Measurements from ENCODE around the gene M6PR.
"Not testable (repeated sequence)": the region's sequence is repeated elsewhere in the genome, so short reads cannot be mapped to it uniquely, and the experiment has no call there.

M6PR gene

DNA sequence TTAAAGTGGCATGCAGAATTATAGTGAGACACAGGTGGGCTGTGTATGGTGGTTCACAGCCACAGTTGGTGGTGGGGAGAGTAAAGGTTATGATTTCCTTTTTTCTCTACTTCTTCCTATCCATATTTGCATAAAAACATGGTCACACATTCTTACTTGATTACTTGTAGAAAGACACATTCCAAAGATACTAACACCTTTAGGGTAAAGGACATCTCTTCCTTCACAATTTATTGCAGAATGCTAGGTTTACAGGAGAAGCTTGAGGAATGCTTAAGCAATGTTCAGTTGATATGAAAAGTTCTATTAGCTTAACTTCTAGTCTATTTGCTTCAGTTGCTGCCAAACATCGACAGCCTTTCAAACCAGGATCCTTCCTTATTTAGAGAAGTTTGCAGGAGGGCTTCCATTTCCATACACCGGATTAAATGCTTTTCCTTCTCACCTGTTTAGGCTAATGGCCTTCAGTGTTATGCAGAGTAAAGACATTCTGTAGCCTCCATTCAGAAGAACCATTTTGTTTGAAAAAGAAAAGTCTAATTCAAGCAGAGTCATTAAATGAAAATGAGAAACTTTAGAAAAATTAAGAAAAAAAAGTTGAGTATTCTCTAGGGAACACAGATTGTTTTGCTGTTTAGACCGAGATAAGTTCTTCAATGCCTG is 37.7 kb downstream of the M6PR start:
- no peak for DNase-seq
- H3K36me3 Mint-ChIP-seq (ENCODE audit: low read depth) = no peaks in the 10 kb centered on the region
- H3K4me3 Mint-ChIP-seq = no peak overlapping the region
- H3K9me3 Mint-ChIP-seq = no peaks in the 10 kb centered on the region
- H3K27ac Mint-ChIP-seq = no peak overlapping the region
- no peaks in the 10 kb centered on the region for H3K27me3 Mint-ChIP-seq
- peaks cover 14% of the 10 kb centered on the region for H3K4me1 Mint-ChIP-seq (ENCODE audit: low read depth)

DNA sequence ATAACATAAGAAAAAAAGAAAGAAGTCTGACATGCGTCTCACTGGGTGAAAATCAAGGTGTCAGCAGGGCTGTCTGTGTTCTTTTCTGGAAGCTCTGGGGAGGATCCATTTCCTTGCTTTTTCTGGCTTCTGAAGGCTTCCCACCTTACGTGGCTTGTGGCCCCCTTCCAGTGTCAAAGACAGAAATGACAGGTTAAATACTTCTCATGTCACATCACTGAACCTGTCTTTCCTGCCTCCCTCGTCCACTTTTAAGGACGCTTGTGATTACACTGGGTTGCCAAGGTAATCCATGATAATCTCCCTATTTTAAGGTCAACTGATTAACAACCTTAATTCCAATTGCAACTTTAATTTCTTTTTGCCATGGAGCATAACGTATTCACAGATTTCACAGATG is 39.7 kb downstream of the M6PR start:
- DNase-seq = no peak
- Mint-ChIP-seq H3K27ac (no peak overlapping the region), H3K4me3 (no peak overlapping the region), H3K36me3 (ENCODE audit: low read depth) (no peaks in the 10 kb centered on the region), H3K9me3 (no peaks in the 10 kb centered on the region), H3K4me1 (ENCODE audit: low read depth) (peaks cover 14% of the 10 kb centered on the region), H3K27me3 (no peaks in the 10 kb centered on the region)

DNA sequence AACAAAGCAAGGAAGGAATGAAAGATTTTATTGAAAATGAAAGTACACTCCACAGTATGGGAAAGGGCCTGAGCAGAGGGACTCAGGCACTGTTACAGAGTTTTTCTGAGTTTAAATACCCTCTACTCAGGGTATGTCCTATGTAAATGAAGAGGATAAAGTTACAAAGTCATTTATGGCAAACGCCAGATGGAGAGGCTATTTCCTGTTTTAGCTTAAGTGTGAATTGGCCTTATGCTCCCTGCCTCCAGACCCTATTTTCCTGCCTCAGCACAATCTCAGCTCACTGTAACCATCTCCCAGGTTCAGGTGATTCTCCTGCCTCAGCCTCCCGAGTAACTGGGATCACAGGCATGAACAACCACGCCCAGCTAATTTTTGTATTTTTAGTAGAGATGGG is 41.9 kb downstream of the M6PR start:
- H3K27ac Mint-ChIP-seq = no peak overlapping the region
- no peaks in the 10 kb centered on the region for H3K9me3 Mint-ChIP-seq
- no peaks in the 10 kb centered on the region for H3K4me1 Mint-ChIP-seq (ENCODE audit: low read depth)
- H3K36me3 Mint-ChIP-seq (ENCODE audit: low read depth) = no peaks in the 10 kb centered on the region
- no peak overlapping the region for H3K4me3 Mint-ChIP-seq
- no peaks in the 10 kb centered on the region for H3K27me3 Mint-ChIP-seq
- no peak for DNase-seq

DNA sequence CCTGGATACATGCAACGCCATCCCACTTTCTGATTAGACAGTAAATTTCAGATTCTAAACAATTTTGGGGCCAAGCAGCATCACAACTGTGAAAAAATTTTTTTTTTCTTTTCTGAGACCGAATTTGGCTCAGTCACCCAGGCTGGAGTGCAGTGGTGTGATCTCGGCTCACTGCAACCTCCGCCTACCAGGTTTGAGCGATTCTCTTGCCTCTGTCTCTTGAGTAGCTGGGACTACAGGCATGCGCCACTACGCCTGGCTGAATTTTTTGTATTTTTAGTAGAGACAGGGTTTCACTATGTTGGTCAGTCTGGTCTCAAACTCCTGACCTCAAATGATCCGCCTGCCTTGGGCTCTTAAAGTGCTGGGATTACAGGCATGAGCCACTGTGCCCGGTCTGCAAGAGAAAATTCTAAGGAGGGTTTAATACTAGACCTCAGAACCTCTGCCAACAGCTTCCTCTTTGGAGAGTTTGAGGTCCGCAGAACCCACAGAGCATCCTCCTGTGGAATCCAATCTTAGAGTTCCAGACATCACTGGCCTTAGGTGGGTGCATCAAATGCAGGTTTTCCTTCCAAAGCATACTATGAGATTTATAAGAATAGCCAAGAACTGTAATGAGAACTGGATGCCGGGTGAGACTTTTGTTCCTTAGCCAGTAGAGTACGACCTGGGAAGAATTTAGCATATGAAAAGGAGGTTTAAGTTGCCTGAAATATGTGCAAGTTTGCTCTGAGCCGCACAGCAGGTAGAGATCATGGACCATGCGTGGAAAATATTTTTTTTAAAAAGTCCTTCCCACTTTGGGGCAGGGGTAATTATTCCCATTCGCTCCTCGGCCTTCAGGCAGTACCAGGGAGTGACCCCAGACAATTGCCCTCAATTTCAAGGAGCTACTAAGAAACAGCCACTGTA is 42.9 kb downstream of the M6PR start:
- Mint-ChIP-seq H3K4me1 (ENCODE audit: low read depth) (no peaks in the 10 kb centered on the region), H3K9me3 (no peaks in the 10 kb centered on the region), H3K36me3 (ENCODE audit: low read depth) (no peaks in the 10 kb centered on the region), H3K27me3 (no peaks in the 10 kb centered on the region), H3K4me3 (no peak overlapping the region), H3K27ac (no peak overlapping the region)
- DNase-seq = no peak

DNA sequence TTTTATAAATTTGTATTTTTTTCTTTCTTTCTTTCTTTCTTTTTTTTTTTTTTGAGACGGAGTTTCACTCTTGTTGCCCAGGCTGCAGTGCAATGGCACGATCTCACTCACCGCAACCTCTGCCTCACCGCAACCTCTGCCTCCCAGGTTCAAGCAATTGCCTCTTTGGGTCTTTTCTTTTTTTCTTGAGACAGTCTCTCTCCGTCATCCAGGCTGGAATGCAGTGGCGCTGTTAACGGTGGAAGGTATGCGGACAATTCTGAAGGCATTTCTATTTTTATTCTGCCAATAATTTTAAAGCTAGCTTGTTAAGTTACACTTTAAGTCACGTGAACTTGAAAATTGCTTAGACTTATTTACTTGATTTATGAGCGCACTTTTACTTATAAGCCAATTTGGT is 43.9 kb downstream of the M6PR start:
- Mint-ChIP-seq H3K27ac (no peak overlapping the region), H3K36me3 (ENCODE audit: low read depth) (no peaks in the 10 kb centered on the region), H3K4me3 (no peak overlapping the region), H3K9me3 (no peaks in the 10 kb centered on the region), H3K4me1 (ENCODE audit: low read depth) (no peaks in the 10 kb centered on the region), H3K27me3 (no peaks in the 10 kb centered on the region)
- no peak for DNase-seq

DNA sequence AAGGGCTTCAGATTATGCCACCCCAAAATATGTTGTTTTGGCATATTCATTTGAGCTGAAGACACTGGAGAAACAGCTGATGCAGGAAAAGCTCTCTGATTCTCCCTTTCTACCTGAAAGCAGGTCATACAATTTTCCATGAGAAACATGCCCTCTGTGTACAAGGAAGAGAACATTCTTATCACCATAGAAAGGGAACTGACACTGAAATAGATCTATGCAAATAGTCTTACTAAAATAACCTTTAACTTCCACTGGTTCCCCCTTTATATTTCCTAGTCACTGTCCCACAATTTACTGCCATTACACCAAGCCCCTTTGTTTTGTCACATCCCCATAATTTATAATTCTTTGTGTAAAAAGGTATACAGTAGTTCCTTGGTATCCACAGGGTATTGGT is 44.8 kb downstream of the M6PR start:
- no peaks in the 10 kb centered on the region for H3K27me3 Mint-ChIP-seq
- H3K4me1 Mint-ChIP-seq (ENCODE audit: low read depth) = no peaks in the 10 kb centered on the region
- no peak overlapping the region for H3K4me3 Mint-ChIP-seq
- DNase-seq = no peak
- no peak overlapping the region for H3K27ac Mint-ChIP-seq
- no peaks in the 10 kb centered on the region for H3K9me3 Mint-ChIP-seq
- H3K36me3 Mint-ChIP-seq (ENCODE audit: low read depth) = no peaks in the 10 kb centered on the region

DNA sequence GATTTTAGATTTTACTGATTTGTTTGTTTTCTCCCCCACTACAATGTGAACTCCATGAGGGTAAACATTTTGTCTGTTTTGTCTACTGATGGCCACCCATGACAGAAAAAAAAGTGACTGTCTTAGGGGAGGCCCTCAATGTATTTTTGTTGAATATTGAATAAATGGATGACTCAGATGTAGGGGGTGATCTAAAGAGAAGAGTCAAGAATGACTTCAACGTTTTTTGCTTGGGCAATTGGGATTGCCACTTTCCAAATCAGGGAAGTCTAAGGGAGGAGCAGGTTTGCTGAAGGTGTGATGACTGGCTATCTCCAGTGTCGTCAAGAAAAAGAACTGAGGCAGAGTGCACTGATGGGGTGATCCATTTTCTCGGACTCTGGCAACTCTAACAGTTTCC is 45.8 kb downstream of the M6PR start:
- no peak overlapping the region for H3K27ac Mint-ChIP-seq
- H3K9me3 Mint-ChIP-seq = no peaks in the 10 kb centered on the region
- no peak overlapping the region for H3K4me3 Mint-ChIP-seq
- no peak for DNase-seq
- H3K4me1 Mint-ChIP-seq (ENCODE audit: low read depth) = no peaks in the 10 kb centered on the region
- H3K27me3 Mint-ChIP-seq = no peaks in the 10 kb centered on the region
- H3K36me3 Mint-ChIP-seq (ENCODE audit: low read depth) = no peaks in the 10 kb centered on the region

DNA sequence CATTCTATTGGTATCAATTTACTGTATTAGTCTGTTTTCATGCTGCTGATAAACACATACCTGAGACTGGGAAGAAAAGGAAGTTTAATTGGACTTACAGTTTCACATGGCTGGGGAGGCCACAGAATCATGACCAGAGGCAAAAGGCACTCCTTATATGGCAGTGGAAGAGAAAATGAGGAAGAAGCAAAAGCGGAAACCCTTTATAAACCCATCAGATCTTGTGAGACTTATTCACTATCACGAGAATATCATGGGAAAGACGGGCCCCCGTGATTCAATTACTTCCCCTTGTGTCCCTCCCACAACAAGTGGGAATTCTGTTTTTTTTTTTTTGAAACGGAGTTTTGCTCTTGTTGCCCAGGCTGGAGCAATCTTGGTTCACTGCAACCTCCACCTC is 46.7 kb downstream of the M6PR start:
- H3K27ac Mint-ChIP-seq; H3K4me3 Mint-ChIP-seq; H3K27me3 Mint-ChIP-seq; DNase-seq; H3K4me1 Mint-ChIP-seq (ENCODE audit: low read depth); H3K9me3 Mint-ChIP-seq; H3K36me3 Mint-ChIP-seq (ENCODE audit: low read depth): not testable (repeated sequence)

DNA sequence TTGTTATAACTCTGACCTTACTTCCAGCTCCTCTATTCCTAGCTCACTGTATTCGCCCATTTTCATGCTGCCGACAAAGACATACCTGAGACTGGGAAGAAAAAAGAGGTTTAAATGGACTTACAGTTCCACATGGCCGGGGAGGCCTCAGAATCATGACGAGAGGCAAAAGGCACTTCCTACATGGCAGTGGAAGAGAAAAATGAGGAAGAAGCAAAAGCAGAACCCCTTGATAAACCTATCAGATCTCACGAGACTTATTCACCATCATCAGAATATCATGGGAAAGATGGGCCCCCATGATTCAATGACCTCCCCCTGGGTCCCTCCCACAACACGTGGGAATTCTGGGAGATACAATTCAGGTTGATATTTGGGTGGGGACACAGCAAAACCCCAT is 49.6 kb downstream of the M6PR start:
- no peak for DNase-seq
- no peaks in the 10 kb centered on the region for H3K4me1 Mint-ChIP-seq (ENCODE audit: low read depth)
- H3K9me3 Mint-ChIP-seq = no peaks in the 10 kb centered on the region
- no peaks in the 10 kb centered on the region for H3K36me3 Mint-ChIP-seq (ENCODE audit: low read depth)
- no peak overlapping the region for H3K4me3 Mint-ChIP-seq
- no peaks in the 10 kb centered on the region for H3K27me3 Mint-ChIP-seq
- no peak overlapping the region for H3K27ac Mint-ChIP-seq

DNA sequence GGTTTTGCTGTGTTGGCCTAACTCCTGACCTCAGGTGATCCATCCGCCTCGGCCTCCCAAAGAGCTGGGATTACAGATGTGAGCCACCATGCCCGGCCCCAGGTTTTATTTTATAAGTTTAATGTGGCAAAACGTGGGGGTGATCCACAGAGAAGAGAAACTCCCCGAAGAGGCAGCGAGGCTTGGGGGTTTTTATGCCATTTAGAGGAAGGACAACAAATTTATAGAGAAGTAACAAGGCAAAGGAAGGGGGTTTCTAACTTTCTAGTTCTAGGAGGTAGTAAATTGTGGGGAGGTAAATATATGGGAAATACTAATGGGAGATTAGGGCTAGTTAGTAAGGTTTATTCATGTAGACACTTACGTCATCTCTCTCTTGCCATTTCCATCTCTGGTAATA is 52.4 kb downstream of the M6PR start:
- no peaks in the 10 kb centered on the region for H3K36me3 Mint-ChIP-seq (ENCODE audit: low read depth)
- no peak overlapping the region for H3K27ac Mint-ChIP-seq
- peaks cover 3% of the 10 kb centered on the region for H3K4me1 Mint-ChIP-seq (ENCODE audit: low read depth)
- H3K27me3 Mint-ChIP-seq = no peaks in the 10 kb centered on the region
- no peaks in the 10 kb centered on the region for H3K9me3 Mint-ChIP-seq
- no peak overlapping the region for H3K4me3 Mint-ChIP-seq
- no peak for DNase-seq

DNA sequence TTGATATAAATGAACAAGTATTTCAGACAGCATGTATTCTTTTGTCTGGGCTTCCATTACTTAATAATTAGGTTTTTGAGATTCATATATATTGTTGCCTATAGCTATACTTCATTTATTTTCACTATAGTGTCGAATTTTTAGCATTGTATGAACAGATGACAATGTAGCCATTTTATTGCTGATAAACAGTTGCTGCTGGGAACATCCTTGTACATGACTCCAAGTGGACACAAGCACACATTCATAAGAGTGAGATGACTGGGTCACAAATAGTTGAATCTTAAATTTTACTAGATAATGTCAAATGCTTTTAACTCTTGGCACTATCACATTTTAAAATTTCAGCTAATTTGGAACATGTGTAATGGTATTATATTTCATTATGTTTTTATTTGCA is 54.5 kb downstream of the M6PR start:
- Mint-ChIP-seq H3K4me3 (no peak overlapping the region), H3K4me1 (ENCODE audit: low read depth) (peaks cover 7% of the 10 kb centered on the region), H3K27ac (no peak overlapping the region), H3K9me3 (no peaks in the 10 kb centered on the region), H3K36me3 (ENCODE audit: low read depth) (no peaks in the 10 kb centered on the region), H3K27me3 (no peaks in the 10 kb centered on the region)
- DNase-seq = no peak

DNA sequence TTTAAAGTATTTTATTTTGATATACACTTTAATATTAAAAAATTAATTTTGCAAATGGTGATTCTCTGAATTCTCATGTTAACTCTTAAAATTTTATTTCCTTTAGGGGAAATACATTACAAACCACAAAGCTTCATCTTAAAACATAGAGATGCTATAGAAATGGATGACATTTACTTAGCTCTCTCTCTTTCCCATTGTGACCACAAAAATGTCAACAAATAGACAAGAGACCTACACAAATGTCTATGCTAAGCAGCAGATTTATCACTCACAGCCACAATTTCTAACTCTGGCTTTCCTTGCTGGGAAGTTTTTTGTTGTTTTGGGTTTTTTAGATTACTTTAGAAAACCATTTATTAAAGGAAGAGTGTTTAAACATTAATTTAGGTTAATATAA is 55.1 kb downstream of the M6PR start:
- DNase-seq = no peak
- H3K27me3 Mint-ChIP-seq = no peaks in the 10 kb centered on the region
- no peak overlapping the region for H3K27ac Mint-ChIP-seq
- no peaks in the 10 kb centered on the region for H3K36me3 Mint-ChIP-seq (ENCODE audit: low read depth)
- H3K9me3 Mint-ChIP-seq = no peaks in the 10 kb centered on the region
- peaks cover 7% of the 10 kb centered on the region for H3K4me1 Mint-ChIP-seq (ENCODE audit: low read depth)
- H3K4me3 Mint-ChIP-seq = no peak overlapping the region

DNA sequence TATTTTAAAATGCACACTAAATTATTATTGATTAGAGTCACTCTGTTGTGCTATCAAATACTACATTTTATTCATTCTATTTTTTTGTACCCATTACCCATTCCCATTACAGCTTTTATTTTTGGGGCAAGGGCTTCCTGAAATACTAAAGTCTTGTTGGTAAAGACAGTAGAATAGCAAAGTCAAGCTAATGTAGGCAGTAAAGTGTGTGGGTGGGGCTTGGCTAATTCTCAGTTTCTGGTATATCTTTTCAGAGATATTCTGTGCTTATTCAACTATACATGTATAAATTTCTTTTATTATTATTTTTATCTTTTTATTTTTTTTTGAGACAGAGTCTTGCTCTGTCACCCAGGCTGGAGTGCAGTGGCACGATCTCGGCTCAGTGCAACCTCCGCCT is 57.5 kb downstream of the M6PR start:
- no peaks in the 10 kb centered on the region for H3K36me3 Mint-ChIP-seq (ENCODE audit: low read depth)
- no peaks in the 10 kb centered on the region for H3K27me3 Mint-ChIP-seq
- no peaks in the 10 kb centered on the region for H3K9me3 Mint-ChIP-seq
- no peak for DNase-seq
- no peak overlapping the region for H3K4me3 Mint-ChIP-seq
- H3K4me1 Mint-ChIP-seq (ENCODE audit: low read depth) = peaks cover 7% of the 10 kb centered on the region
- no peak overlapping the region for H3K27ac Mint-ChIP-seq
